EL (cell line): ENCODE results near the gene PIAS3.

Experiments used
- DNase-seq: peaks from one replicate; pipeline ENCODE4 v3.0.0-alpha.2; 2016

Gene PIAS3

GRCh38 chr1:145858901-145859490 lies at the start of gene PIAS3:
PIAS3 (minus strand) TSS chr1:145859081; CDS start chr1:145858990, 91 bp downstream.
- peak; percentile 96 for DNase-seq

- no peak for DNase-seq
Measured at GRCh38 chr1:145908653-145909052, 49.8 kb upstream of the PIAS3 start.

- DNase-seq: no peak
Measured at GRCh38 chr1:145906954-145907753, 48.3 kb upstream of the PIAS3 start.

GRCh38 chr1:145901312-145902021 lies 42.6 kb upstream of the PIAS3 start:
- no peak for DNase-seq

- no peak for DNase-seq
Measured at GRCh38 chr1:145898756-145899155, 39.9 kb upstream of the PIAS3 start.

GRCh38 chr1:145897969-145898368 lies 39.1 kb upstream of the PIAS3 start:
- no peak for DNase-seq

- no peak for DNase-seq
Measured at GRCh38 chr1:145895471-145895870, 36.6 kb upstream of the PIAS3 start.

GRCh38 chr1:145893306-145894055 lies 34.6 kb upstream of the PIAS3 start:
- DNase-seq: no peak

- peak; percentile 34 for DNase-seq
Measured at GRCh38 chr1:145892486-145893087, 33.7 kb upstream of the PIAS3 start.

GRCh38 chr1:145891587-145892485 lies 33.0 kb upstream of the PIAS3 start:
- DNase-seq: peak; percentile 98

GRCh38 chr1:145891143-145891542 lies 32.3 kb upstream of the PIAS3 start:
- no peak for DNase-seq

GRCh38 chr1:145889722-145890121 lies 30.8 kb upstream of the PIAS3 start:
- no peak for DNase-seq

- no peak for DNase-seq
Measured at GRCh38 chr1:145887631-145888030, 28.8 kb upstream of the PIAS3 start.

GRCh38 chr1:145886816-145887215 lies 27.9 kb upstream of the PIAS3 start:
- DNase-seq: no peak

- DNase-seq: no peak
Measured at GRCh38 chr1:145886390-145886789, 27.5 kb upstream of the PIAS3 start.

- peak; percentile 66 for DNase-seq
Measured at GRCh38 chr1:145885738-145886287, 26.9 kb upstream of the PIAS3 start, which contains the start of gene ANKRD35. ANKRD35 (minus strand) TSS chr1:145885866; CDS start chr1:145885758, 108 bp downstream.

GRCh38 chr1:145884675-145885074 lies 25.8 kb upstream of the PIAS3 start:
- peak; percentile 28 for DNase-seq

GRCh38 chr1:145879775-145880174 lies 20.9 kb upstream of the PIAS3 start:
- no peak for DNase-seq

GRCh38 chr1:145878724-145879123 lies 19.8 kb upstream of the PIAS3 start:
- DNase-seq: peak; percentile 28

GRCh38 chr1:145877923-145878486 lies 19.1 kb upstream of the PIAS3 start:
- peak; percentile 29 for DNase-seq

- DNase-seq: no peak
Measured at GRCh38 chr1:145874646-145875045, 15.8 kb upstream of the PIAS3 start.
